HPDE6-E6E7 (cell line): ENCODE measurements around the gene DDIT4.
A peak's percentile ranks its signal among the peaks of the same experiment; 100 is the strongest.

ENCODE experiments used
- DNase-seq: peaks from one replicate; pipeline ENCODE4 v3.0.0; 2011; ENCODE audit warnings: missing footprints; ENCODE audit errors: extremely low spot score

The DDIT4 gene

GRCh38 chr10:72316748-72317435, 43.2 kb downstream of the DDIT4 start:
- no peak for DNase-seq

GRCh38 chr10:72318418-72319262, 44.9 kb downstream of the DDIT4 start:
- no peak for DNase-seq

GRCh38 chr10:72319416-72320254, 45.9 kb downstream of the DDIT4 start:
- peak; percentile 69 for DNase-seq

GRCh38 chr10:72320676-72321247, 47.0 kb downstream of the DDIT4 start:
- peak; percentile 88 for DNase-seq

- no peak for DNase-seq
Observed at GRCh38 chr10:72321248-72322029, 47.7 kb downstream of the DDIT4 start.

GRCh38 chr10:72322030-72322279, 48.2 kb downstream of the DDIT4 start:
- DNase-seq = peak; percentile 77

- peak; percentile 67 for DNase-seq
Observed at GRCh38 chr10:72322280-72323058, 48.7 kb downstream of the DDIT4 start.

GRCh38 chr10:72323108-72323749, 49.5 kb downstream of the DDIT4 start:
- no peak for DNase-seq

- DNase-seq = no peak
Observed at GRCh38 chr10:72323771-72324191, 50.1 kb downstream of the DDIT4 start.
